C4-2B (cell line): ENCODE results near the gene UBE2E2.

Experiments
- H3K27ac ChIP-seq: fragments of 450-650 bp; 2 replicates; pipeline ENCODE4 v1.5.1; 2017
- CTCF ChIP-seq: fragments of 450-650 bp; conservative IDR thresholded peaks from 2 replicates; pipeline ENCODE4 v1.5.1; 2017; ENCODE audit warnings: mild to moderate bottlenecking
- ZFX ChIP-seq: fragments of 450-650 bp; IDR thresholded peaks from 2 replicates; pipeline ENCODE4 v1.6.1; 2017

Gene UBE2E2

GRCh38 chr3:23294770-23295387 is 91.8 kb downstream of the UBE2E2 start:
- TF ChIP-seq ZFX (no peak), CTCF (no peak)
- no peak overlapping the region for H3K27ac ChIP-seq

GRCh38 chr3:23301819-23302218 is 98.7 kb downstream of the UBE2E2 start:
- H3K27ac ChIP-seq: no peak overlapping the region
- TF ChIP-seq ZFX (no peak), CTCF (no peak)

- no peak overlapping the region for H3K27ac ChIP-seq
- TF ChIP-seq ZFX: no peak
- TF ChIP-seq CTCF: no peak
Measured at GRCh38 chr3:23302271-23302670, 99.1 kb downstream of the UBE2E2 start.

GRCh38 chr3:23303601-23304217 is 100.6 kb downstream of the UBE2E2 start:
- no peak for TF ChIP-seq ZFX
- TF ChIP-seq CTCF: no peak
- H3K27ac ChIP-seq: no peak overlapping the region

- no peak for TF ChIP-seq CTCF
- TF ChIP-seq ZFX: no peak
- H3K27ac ChIP-seq: no peak overlapping the region
Measured at GRCh38 chr3:23304424-23304823, 101.3 kb downstream of the UBE2E2 start.

- TF ChIP-seq CTCF (no peak), ZFX (no peak)
- H3K27ac ChIP-seq: no peak overlapping the region
Measured at GRCh38 chr3:23308986-23309625, 106.0 kb downstream of the UBE2E2 start.

- no peak for TF ChIP-seq ZFX
- TF ChIP-seq CTCF: no peak
- H3K27ac ChIP-seq: no peak overlapping the region
Measured at GRCh38 chr3:23312866-23313265, 109.7 kb downstream of the UBE2E2 start.
